Measurements from ENCODE around the gene NFU1.

The NFU1 gene

GRCh38 chr2:69411120-69411519 lies 26.1 kb downstream of the NFU1 start:
- CTCF ChIA-PET: interaction anchor here (0.6 to 0.7 kb wide), 2 partner anchors 112 to 306 kb away, joined by 3 read pairs; no protein-coding TSS in a partner anchor
- no peaks in the 10 kb centered on the region for H3K4me1 ChIP-seq (ENCODE audit: control insufficient read depth, insufficient read depth, low read length)
- H3K36me3 ChIP-seq (ENCODE audit: control insufficient read depth in 2 of 2, insufficient read depth in 1 of 2, low read length in 2 of 2): peaks cover 41 to 43% of the 10 kb centered on the region in 2 experiments
- no peaks in the 10 kb centered on the region for H3K9me3 ChIP-seq (ENCODE audit: control insufficient read depth, insufficient read depth, low read depth, low read length)
- POLR2A ChIA-PET: interaction anchor here (0.6 to 1.7 kb wide), 2 partner anchors 18 to 26 kb away, joined by 3 to 4 read pairs; partner anchors contain the start of gene NFU1
- TF ChIP-seq GLI4 (tag by site-specific recombination; IDR thresholded peaks at IDR 0.05): no peak
- TF ChIP-seq ZNF600 (tag by site-specific recombination; IDR thresholded peaks at IDR 0.05): no peak
- no peak for TF ChIP-seq KLF9 (tag by site-specific recombination; IDR thresholded peaks at IDR 0.05; ENCODE audit: low read depth)
- no peak for TF ChIP-seq ZSCAN18 (tag by site-specific recombination; IDR thresholded peaks at IDR 0.05)
- TF ChIP-seq SETDB1 (IDR thresholded peaks at IDR 0.05; ENCODE audit: insufficient read length, low read length): no peak
- TF ChIP-seq, protein P1, sequence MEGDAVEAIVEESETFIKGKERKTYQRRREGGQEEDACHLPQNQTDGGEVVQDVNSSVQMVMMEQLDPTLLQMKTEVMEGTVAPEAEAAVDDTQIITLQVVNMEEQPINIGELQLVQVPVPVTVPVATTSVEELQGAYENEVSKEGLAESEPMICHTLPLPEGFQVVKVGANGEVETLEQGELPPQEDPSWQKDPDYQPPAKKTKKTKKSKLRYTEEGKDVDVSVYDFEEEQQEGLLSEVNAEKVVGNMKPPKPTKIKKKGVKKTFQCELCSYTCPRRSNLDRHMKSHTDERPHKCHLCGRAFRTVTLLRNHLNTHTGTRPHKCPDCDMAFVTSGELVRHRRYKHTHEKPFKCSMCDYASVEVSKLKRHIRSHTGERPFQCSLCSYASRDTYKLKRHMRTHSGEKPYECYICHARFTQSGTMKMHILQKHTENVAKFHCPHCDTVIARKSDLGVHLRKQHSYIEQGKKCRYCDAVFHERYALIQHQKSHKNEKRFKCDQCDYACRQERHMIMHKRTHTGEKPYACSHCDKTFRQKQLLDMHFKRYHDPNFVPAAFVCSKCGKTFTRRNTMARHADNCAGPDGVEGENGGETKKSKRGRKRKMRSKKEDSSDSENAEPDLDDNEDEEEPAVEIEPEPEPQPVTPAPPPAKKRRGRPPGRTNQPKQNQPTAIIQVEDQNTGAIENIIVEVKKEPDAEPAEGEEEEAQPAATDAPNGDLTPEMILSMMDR (tag by site-specific recombination; IDR thresholded peaks at IDR 0.05): no peak
- TF ChIP-seq ZNF133 (tag by site-specific recombination; IDR thresholded peaks at IDR 0.05): no peak
- TF ChIP-seq HOXA7 (CRISPR knock-in tag; IDR thresholded peaks at IDR 0.05; ENCODE audit: borderline replicate concordance): no peak
- TF ChIP-seq, protein P2, sequence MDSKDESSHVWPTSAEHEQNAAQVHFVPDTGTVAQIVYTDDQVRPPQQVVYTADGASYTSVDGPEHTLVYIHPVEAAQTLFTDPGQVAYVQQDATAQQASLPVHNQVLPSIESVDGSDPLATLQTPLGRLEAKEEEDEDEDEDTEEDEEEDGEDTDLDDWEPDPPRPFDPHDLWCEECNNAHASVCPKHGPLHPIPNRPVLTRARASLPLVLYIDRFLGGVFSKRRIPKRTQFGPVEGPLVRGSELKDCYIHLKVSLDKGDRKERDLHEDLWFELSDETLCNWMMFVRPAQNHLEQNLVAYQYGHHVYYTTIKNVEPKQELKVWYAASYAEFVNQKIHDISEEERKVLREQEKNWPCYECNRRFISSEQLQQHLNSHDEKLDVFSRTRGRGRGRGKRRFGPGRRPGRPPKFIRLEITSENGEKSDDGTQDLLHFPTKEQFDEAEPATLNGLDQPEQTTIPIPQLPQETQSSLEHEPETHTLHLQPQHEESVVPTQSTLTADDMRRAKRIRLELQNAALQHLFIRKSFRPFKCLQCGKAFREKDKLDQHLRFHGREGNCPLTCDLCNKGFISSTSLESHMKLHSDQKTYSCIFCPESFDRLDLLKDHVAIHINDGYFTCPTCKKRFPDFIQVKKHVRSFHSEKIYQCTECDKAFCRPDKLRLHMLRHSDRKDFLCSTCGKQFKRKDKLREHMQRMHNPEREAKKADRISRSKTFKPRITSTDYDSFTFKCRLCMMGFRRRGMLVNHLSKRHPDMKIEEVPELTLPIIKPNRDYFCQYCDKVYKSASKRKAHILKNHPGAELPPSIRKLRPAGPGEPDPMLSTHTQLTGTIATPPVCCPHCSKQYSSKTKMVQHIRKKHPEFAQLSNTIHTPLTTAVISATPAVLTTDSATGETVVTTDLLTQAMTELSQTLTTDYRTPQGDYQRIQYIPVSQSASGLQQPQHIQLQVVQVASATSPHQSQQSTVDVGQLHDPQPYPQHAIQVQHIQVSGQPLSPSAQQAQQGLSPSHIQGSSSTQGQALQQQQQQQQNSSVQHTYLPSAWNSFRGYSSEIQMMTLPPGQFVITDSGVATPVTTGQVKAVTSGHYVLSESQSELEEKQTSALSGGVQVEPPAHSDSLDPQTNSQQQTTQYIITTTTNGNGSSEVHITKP (tag by site-specific recombination; IDR thresholded peaks at IDR 0.05): no peak
- no peak for TF ChIP-seq KLF17 (tag by site-specific recombination; IDR thresholded peaks at IDR 0.05)
- no peak for TF ChIP-seq ZFHX2 (tag by site-specific recombination; conservative IDR thresholded peaks at IDR 0.05)
- TF ChIP-seq ZNF394 (tag by site-specific recombination; IDR thresholded peaks at IDR 0.05; ENCODE audit: borderline replicate concordance): no peak
- TF ChIP-seq SP2 (tag by site-specific recombination; IDR thresholded peaks at IDR 0.05): no peak
- no peak for TF ChIP-seq EGR2 (tag by site-specific recombination; IDR thresholded peaks at IDR 0.05; ENCODE audit: low read depth)
- TF ChIP-seq ZNF571 (tag by site-specific recombination; IDR thresholded peaks at IDR 0.05): no peak
- TF ChIP-seq PATZ1 (tag by site-specific recombination; IDR thresholded peaks at IDR 0.05): no peak
- TF ChIP-seq, protein P3, sequence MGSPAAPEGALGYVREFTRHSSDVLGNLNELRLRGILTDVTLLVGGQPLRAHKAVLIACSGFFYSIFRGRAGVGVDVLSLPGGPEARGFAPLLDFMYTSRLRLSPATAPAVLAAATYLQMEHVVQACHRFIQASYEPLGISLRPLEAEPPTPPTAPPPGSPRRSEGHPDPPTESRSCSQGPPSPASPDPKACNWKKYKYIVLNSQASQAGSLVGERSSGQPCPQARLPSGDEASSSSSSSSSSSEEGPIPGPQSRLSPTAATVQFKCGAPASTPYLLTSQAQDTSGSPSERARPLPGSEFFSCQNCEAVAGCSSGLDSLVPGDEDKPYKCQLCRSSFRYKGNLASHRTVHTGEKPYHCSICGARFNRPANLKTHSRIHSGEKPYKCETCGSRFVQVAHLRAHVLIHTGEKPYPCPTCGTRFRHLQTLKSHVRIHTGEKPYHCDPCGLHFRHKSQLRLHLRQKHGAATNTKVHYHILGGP (tag by site-specific recombination; IDR thresholded peaks at IDR 0.05): no peak
- TF ChIP-seq OSR2 (tag by site-specific recombination; IDR thresholded peaks at IDR 0.05): no peak
- no peak for TF ChIP-seq ZNF23 (tag by site-specific recombination; IDR thresholded peaks at IDR 0.05; ENCODE audit: borderline replicate concordance)
- TF ChIP-seq, protein P4, sequence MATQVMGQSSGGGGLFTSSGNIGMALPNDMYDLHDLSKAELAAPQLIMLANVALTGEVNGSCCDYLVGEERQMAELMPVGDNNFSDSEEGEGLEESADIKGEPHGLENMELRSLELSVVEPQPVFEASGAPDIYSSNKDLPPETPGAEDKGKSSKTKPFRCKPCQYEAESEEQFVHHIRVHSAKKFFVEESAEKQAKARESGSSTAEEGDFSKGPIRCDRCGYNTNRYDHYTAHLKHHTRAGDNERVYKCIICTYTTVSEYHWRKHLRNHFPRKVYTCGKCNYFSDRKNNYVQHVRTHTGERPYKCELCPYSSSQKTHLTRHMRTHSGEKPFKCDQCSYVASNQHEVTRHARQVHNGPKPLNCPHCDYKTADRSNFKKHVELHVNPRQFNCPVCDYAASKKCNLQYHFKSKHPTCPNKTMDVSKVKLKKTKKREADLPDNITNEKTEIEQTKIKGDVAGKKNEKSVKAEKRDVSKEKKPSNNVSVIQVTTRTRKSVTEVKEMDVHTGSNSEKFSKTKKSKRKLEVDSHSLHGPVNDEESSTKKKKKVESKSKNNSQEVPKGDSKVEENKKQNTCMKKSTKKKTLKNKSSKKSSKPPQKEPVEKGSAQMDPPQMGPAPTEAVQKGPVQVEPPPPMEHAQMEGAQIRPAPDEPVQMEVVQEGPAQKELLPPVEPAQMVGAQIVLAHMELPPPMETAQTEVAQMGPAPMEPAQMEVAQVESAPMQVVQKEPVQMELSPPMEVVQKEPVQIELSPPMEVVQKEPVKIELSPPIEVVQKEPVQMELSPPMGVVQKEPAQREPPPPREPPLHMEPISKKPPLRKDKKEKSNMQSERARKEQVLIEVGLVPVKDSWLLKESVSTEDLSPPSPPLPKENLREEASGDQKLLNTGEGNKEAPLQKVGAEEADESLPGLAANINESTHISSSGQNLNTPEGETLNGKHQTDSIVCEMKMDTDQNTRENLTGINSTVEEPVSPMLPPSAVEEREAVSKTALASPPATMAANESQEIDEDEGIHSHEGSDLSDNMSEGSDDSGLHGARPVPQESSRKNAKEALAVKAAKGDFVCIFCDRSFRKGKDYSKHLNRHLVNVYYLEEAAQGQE (tag by site-specific recombination; IDR thresholded peaks at IDR 0.05): no peak
- no peak overlapping the region for H3K27ac ChIP-seq (ENCODE audit: extremely low read depth, low read depth, low read length)
- H3K4me3 ChIP-seq (ENCODE audit: low read depth, low read length): no peak overlapping the region
